ENCODE measurements around the gene HCN4.
A peak's percentile ranks its signal among the peaks of the same experiment; 100 is the strongest.

Gene HCN4

GRCh38 chr15:73287019-73287418 is 81.7 kb downstream of the HCN4 start:
- DNase-seq, result peak; percentile 84 to 86

- no peak for DNase-seq
Measured at GRCh38 chr15:73286311-73286710, 82.4 kb downstream of the HCN4 start.

GRCh38 chr15:73284090-73284716 is 84.6 kb downstream of the HCN4 start:
- peak; percentile 51 to 57 for DNase-seq

GRCh38 chr15:73283366-73283962 is 85.3 kb downstream of the HCN4 start:
- DNase-seq, result no peak

GRCh38 chr15:73282567-73283365 is 86.0 kb downstream of the HCN4 start:
- no peak for DNase-seq

GRCh38 chr15:73275862-73276261 is 92.9 kb downstream of the HCN4 start:
- DNase-seq, result no peak

GRCh38 chr15:73273181-73274002 is 95.4 kb downstream of the HCN4 start:
- DNase-seq, result peak; percentile 53 to 60

- DNase-seq, result no peak
Measured at GRCh38 chr15:73270366-73271097, 98.2 kb downstream of the HCN4 start.

Measured in AML-193 (cell line).